ENCODE measurements around the gene ZBTB33.

GRCh38 chrX:120260369-120260768 is 9.8 kb downstream of the ZBTB33 start:
- TF ChIP-seq POLR2A (IDR thresholded peaks at IDR 0.05) (no peak), CTCF (IDR thresholded peaks at IDR 0.05) (no peak), EP300 (IDR thresholded peaks at IDR 0.05) (no peak), POLR2AphosphoS5 (IDR thresholded peaks at IDR 0.05) (no peak)

All from suprapubic skin (tissue), 4 donors.